ENCODE results near the gene SLC8A1. TPM values are rescaled to one million over a fixed set of nuclear protein-coding genes. Genes with fewer than 3 reads are reported as not detected.
A peak's percentile ranks its signal among the peaks of the same experiment; 100 is the strongest.

Gene SLC8A1
- total RNA-seq, 6 donors from 2014 or later, result 21.8 to 58.6 (median 25.3) TPM

- Histone ChIP-seq H3K9me3 (no peaks in the 10 kb centered on the region), H3K27ac (no peak overlapping the region), H3K4me1 (peaks cover 0 to 4% (median 2%) of the 10 kb centered on the region in 4 donors), H3K36me3 (no peaks in the 10 kb centered on the region), H3K27me3 (no peaks in the 10 kb centered on the region), H3K4me3 (no peak overlapping the region)
- WGBS, 2 donors, result 72 to 78% methylated on average over 2 of the region's 2 CpGs
- DNase-seq, result no peak
- TF ChIP-seq EP300 (IDR thresholded peaks at IDR 0.05), result no peak
- TF ChIP-seq POLR2A (IDR thresholded peaks at IDR 0.05), result no peak
- TF ChIP-seq, protein P1, sequence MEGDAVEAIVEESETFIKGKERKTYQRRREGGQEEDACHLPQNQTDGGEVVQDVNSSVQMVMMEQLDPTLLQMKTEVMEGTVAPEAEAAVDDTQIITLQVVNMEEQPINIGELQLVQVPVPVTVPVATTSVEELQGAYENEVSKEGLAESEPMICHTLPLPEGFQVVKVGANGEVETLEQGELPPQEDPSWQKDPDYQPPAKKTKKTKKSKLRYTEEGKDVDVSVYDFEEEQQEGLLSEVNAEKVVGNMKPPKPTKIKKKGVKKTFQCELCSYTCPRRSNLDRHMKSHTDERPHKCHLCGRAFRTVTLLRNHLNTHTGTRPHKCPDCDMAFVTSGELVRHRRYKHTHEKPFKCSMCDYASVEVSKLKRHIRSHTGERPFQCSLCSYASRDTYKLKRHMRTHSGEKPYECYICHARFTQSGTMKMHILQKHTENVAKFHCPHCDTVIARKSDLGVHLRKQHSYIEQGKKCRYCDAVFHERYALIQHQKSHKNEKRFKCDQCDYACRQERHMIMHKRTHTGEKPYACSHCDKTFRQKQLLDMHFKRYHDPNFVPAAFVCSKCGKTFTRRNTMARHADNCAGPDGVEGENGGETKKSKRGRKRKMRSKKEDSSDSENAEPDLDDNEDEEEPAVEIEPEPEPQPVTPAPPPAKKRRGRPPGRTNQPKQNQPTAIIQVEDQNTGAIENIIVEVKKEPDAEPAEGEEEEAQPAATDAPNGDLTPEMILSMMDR (IDR thresholded peaks at IDR 0.05), result no peak
- TF ChIP-seq POLR2AphosphoS5 (IDR thresholded peaks at IDR 0.05), result no peak
- no peak for ATAC-seq (ENCODE audit: low FRiP score in 2 of 2)
Measured at GRCh38 chr2:40374543-40375240, 77.2 kb downstream of the SLC8A1 start.

- no peak for ATAC-seq (ENCODE audit: low FRiP score in 2 of 2)
Measured at GRCh38 chr2:40373111-40373510, 78.8 kb downstream of the SLC8A1 start.

GRCh38 chr2:40372283-40372985 is 79.5 kb downstream of the SLC8A1 start:
- ATAC-seq (ENCODE audit: low FRiP score in 2 of 2) (peak in 1 of 2 donors; percentile 59), DNase-seq (no peak)

More at GRCh38 chr2:40373111-40373510, 78.8 kb downstream of the SLC8A1 start:
- Histone ChIP-seq H3K4me3 (no peak overlapping the region), H3K9me3 (no peaks in the 10 kb centered on the region), H3K27ac (no peak overlapping the region), H3K36me3 (no peaks in the 10 kb centered on the region), H3K4me1 (peaks cover 0 to 4% (median 2%) of the 10 kb centered on the region in 4 donors), H3K27me3 (no peaks in the 10 kb centered on the region)
- no peak for DNase-seq
- WGBS, 2 donors, result 79 to 90% methylated on average over 1 of the region's 1 CpG
- TF ChIP-seq, protein P1 (IDR thresholded peaks at IDR 0.05), result no peak
- TF ChIP-seq POLR2AphosphoS5 (IDR thresholded peaks at IDR 0.05), result no peak

GRCh38 chr2:40371525-40372282 is 80.2 kb downstream of the SLC8A1 start:
- no peak for DNase-seq
- Histone ChIP-seq H3K36me3 (no peaks in the 10 kb centered on the region), H3K27ac (no peak overlapping the region), H3K9me3 (no peaks in the 10 kb centered on the region), H3K27me3 (no peaks in the 10 kb centered on the region), H3K4me3 (no peak overlapping the region), H3K4me1 (peaks cover 0 to 4% (median 2%) of the 10 kb centered on the region in 4 donors)
- ATAC-seq (ENCODE audit: low FRiP score in 2 of 2), result peak in 1 of 2 donors; percentile 75
- WGBS, 2 donors, result 48 to 63% methylated on average over 4 of the region's 4 CpGs
- TF ChIP-seq POLR2A (IDR thresholded peaks at IDR 0.05) (no peak), POLR2AphosphoS5 (IDR thresholded peaks at IDR 0.05) (no peak), EP300 (IDR thresholded peaks at IDR 0.05) (no peak)
- TF ChIP-seq, protein P1 (IDR thresholded peaks at IDR 0.05), result no peak

More at GRCh38 chr2:40372283-40372985, 79.5 kb downstream of the SLC8A1 start:
- Histone ChIP-seq H3K4me3 (no peak overlapping the region), H3K9me3 (no peaks in the 10 kb centered on the region), H3K27ac (no peak overlapping the region), H3K27me3 (no peaks in the 10 kb centered on the region), H3K36me3 (no peaks in the 10 kb centered on the region), H3K4me1 (peaks cover 0 to 4% (median 2%) of the 10 kb centered on the region in 4 donors)
- WGBS, 2 donors, result 74 to 78% methylated on average over 5 of the region's 5 CpGs
- TF ChIP-seq, protein P1 (IDR thresholded peaks at IDR 0.05), result no peak

Measured in upper lobe of left lung (tissue), 6 donors.